ENCODE measurements around the gene PTPN4.

DNA sequence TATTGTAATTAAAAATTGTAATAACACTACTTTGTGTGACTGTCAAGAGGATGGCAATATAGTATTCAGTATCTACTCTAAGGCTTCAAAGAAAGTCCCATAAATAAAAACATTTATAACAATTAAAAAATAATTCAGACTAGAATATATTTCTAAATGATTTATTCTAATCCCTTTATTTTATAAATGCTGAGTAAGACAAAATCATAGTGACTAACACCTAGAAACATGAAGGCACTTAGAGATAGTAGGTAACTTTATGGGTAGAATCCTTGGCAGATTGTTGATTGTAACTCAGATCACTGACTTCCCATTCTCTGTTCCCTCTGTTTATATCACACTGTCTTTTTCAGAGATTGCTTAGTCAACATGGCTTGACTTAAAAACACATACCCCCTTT, 174.6 kb downstream of the PTPN4 start:
- TF ChIP-seq, protein P1, sequence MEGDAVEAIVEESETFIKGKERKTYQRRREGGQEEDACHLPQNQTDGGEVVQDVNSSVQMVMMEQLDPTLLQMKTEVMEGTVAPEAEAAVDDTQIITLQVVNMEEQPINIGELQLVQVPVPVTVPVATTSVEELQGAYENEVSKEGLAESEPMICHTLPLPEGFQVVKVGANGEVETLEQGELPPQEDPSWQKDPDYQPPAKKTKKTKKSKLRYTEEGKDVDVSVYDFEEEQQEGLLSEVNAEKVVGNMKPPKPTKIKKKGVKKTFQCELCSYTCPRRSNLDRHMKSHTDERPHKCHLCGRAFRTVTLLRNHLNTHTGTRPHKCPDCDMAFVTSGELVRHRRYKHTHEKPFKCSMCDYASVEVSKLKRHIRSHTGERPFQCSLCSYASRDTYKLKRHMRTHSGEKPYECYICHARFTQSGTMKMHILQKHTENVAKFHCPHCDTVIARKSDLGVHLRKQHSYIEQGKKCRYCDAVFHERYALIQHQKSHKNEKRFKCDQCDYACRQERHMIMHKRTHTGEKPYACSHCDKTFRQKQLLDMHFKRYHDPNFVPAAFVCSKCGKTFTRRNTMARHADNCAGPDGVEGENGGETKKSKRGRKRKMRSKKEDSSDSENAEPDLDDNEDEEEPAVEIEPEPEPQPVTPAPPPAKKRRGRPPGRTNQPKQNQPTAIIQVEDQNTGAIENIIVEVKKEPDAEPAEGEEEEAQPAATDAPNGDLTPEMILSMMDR (IDR thresholded peaks at IDR 0.05), result no peak
- no peak for TF ChIP-seq POLR2A (IDR thresholded peaks at IDR 0.05)

All from adrenal gland (tissue), 5 donors.